H1 (cell line): Measurements from ENCODE around the gene DLX4. TPM values are rescaled to one million over a fixed set of nuclear protein-coding genes. Genes with fewer than 3 reads are reported as not detected.

ENCODE experiments used
- CHD7 ChIP-seq: fragments of 300-600 bp; sonication (generic); IDR thresholded peaks from 2 replicates; pipeline ENCODE4 v1.7.1; 2012; ENCODE audit warnings: low read length, moderate library complexity, mild to moderate bottlenecking, inconsistent platforms; ENCODE audit not compliant: insufficient replicate concordance
- CREB1 ChIP-seq: IDR thresholded peaks from 2 replicates; pipeline ENCODE4 v1.6.1; 2012; ENCODE audit warnings: inconsistent platforms
- CTCF ChIP-seq, 3 experiments: IDR thresholded peaks; 1 replicate in 2 of 3; 2 replicates in 1 of 3; pipeline versions ENCODE4 v1.5.1 to v1.6.1; 2011; ENCODE audit warnings: low read length in 3 of 3, mild to moderate bottlenecking in 3 of 3, inconsistent platforms in 2 of 3, low read depth in 1 of 3, moderate library complexity in 1 of 3; ENCODE audit not compliant: insufficient read depth in 1 of 3; ENCODE audit errors: control extremely low read depth in 1 of 3
- EP300 ChIP-seq, 2 experiments: IDR thresholded peaks; 1 replicate in 1 of 2; 2 replicates in 1 of 2; pipeline ENCODE4 v1.6.1; 2011 to 2012; ENCODE audit warnings: low read depth in 2 of 2, low read length in 2 of 2, mild to moderate bottlenecking in 2 of 2, borderline replicate concordance in 1 of 2, inconsistent platforms in 1 of 2, moderate library complexity in 1 of 2
- JUND ChIP-seq: IDR thresholded peaks from 2 replicates; pipeline ENCODE4 v1.6.1; 2011; ENCODE audit warnings: mild to moderate bottlenecking, improper control_type of control experiment, low read length
- KDM4A ChIP-seq: IDR thresholded peaks from one replicate; pipeline ENCODE4 v1.7.1; 2012; ENCODE audit warnings: low read depth, mild to moderate bottlenecking, moderate library complexity, low read length, inconsistent platforms; ENCODE audit not compliant: severe bottlenecking
- MAFK ChIP-seq: IDR thresholded peaks from 2 replicates; pipeline ENCODE4 v1.6.1; 2012; ENCODE audit warnings: low read depth, mild to moderate bottlenecking, improper control_type of control experiment, low read length
- SAP30 ChIP-seq: fragments of 300-600 bp; sonication (generic); IDR thresholded peaks from 2 replicates; pipeline ENCODE4 v1.7.1; 2012; ENCODE audit warnings: low read length, moderate library complexity, mild to moderate bottlenecking, inconsistent platforms; ENCODE audit not compliant: insufficient read depth, insufficient replicate concordance
- SP2 ChIP-seq: IDR thresholded peaks from 2 replicates; pipeline ENCODE4 v1.6.1; 2012; ENCODE audit warnings: mild to moderate bottlenecking, low read length, inconsistent platforms
- polyA plus RNA-seq, 7 experiments: library from polyadenylated mRNA; depleted of rRNA in 3 of 7; stranded (reverse) in 5 of 7; unstranded in 2 of 7; fragments of >200 nt in 5 of 7; fragments of 200-250 nt in 2 of 7; gene quantifications; 1 replicate in 5 of 7; 2 replicates in 1 of 7; 4 replicates in 1 of 7; pipeline versions ENCODE4 v1.2.1 to v1.2.3, GENCODE V29; 2011 to 2013; ENCODE audit warnings: missing spikeins in 2 of 7, mixed read lengths in 2 of 7
- total RNA-seq: library from RNA; stranded (reverse); fragmentation: NEBNext Ultra II Directional; extraction: Animal tissue kit (Norgen Biotek cat#: 25700); gene quantifications from 2 replicates; pipeline ENCODE4 v1.2.1, GENCODE V29; 2021

The DLX4 gene
- total and polyA plus RNA-seq, 2 of the 8 experiments (the other 6 are each of a cell fraction or from before 2014, with no cell fraction given), result 0.67 to 0.80 TPM

GRCh38 chr17:49992933-49993422, 24.0 kb downstream of the DLX4 start (continued):
- TF ChIP-seq CHD7 (no peak), CTCF (IDR thresholded peaks at IDR 0.05; ENCODE audit: control extremely low read depth in 1 of 3, insufficient read depth in 1 of 3, low read depth in 1 of 3, low read length in 3 of 3) (no peak), MAFK (no peak), KDM4A (no peak), EP300 (IDR thresholded peaks at IDR 0.05; ENCODE audit: borderline replicate concordance in 1 of 2, low read depth in 2 of 2, low read length in 2 of 2) (no peak), CREB1 (no peak), JUND (no peak), SP2 (no peak), SAP30 (no peak)
